IMR-90 (cell line): ENCODE data around the gene MKX. TPM values are rescaled to one million over a fixed set of nuclear protein-coding genes. Genes with fewer than 3 reads are reported as not detected.
"Not testable (repeated sequence)": the region's sequence is repeated elsewhere in the genome, so short reads cannot be mapped to it uniquely, and the experiment has no call there.

Source experiments
- ATAC-seq: fragments of 200-7000 bp; cut with Tn5 transposase; 2 replicates; pipeline ENCODE4 v1.9.1; 2020; ENCODE audit warnings: low read depth, mild to moderate bottlenecking, moderate library complexity
- BruUV-seq: library from RNA; stranded (reverse); fragments of 400-500 nt; replicated peaks from 2 replicates; lab custom pipeline; 2021; lab: Mats Ljungman, UMichigan
- CTCF ChIA-PET: fragments of 300-600 bp; formaldehyde crosslinking; extraction: SDS; loops from one replicate; lab custom pipeline; 2021; ENCODE audit warnings: antibody characterized with exemption; lab: Yijun Ruan, JAX
- POLR2A ChIA-PET: fragments of 300-600 bp; sonication (Branson Sonifier 250); formaldehyde crosslinking; loops from one replicate; lab custom pipeline; 2022; ENCODE audit warnings: antibody characterized with exemption; ENCODE audit not compliant: unreplicated experiment; lab: Charles Lee
- DNase-seq: peaks from one replicate; pipeline ENCODE4 v3.0.0; 2013
- H2AFZ ChIP-seq: replicated peaks from 2 replicates; pipeline ENCODE3; 2013; ENCODE audit warnings: low read length, mild to moderate bottlenecking; ENCODE audit not compliant: poor library complexity
- H2AK5ac ChIP-seq: 2 replicates; pipeline ENCODE4 v1.6.1; 2013; ENCODE audit warnings: low read depth, low read length, inconsistent platforms
- H2AK9ac ChIP-seq: replicated peaks from 2 replicates; pipeline ENCODE3; 2013; ENCODE audit warnings: mild to moderate bottlenecking, low read depth, low read length, moderate library complexity; ENCODE audit not compliant: poor library complexity
- H2BK120ac ChIP-seq: 2 replicates; pipeline ENCODE4 v1.6.1; 2013; ENCODE audit warnings: low read depth, low read length, inconsistent platforms
- H2BK15ac ChIP-seq: 3 replicates; pipeline ENCODE4 v1.6.1; 2013; ENCODE audit warnings: low read depth, low read length, inconsistent platforms
- H2BK20ac ChIP-seq: 2 replicates; pipeline ENCODE4 v1.6.1; 2013; ENCODE audit warnings: low read depth, mild to moderate bottlenecking, inconsistent platforms, low read length, moderate library complexity
- H2BK5ac ChIP-seq: 2 replicates; pipeline ENCODE4 v1.6.1; 2013; ENCODE audit warnings: mild to moderate bottlenecking, low read depth, low read length, inconsistent platforms; ENCODE audit not compliant: poor library complexity, severe bottlenecking
- H3K14ac ChIP-seq: replicated peaks from 2 replicates; pipeline ENCODE4 v1.6.1; 2013; ENCODE audit warnings: low read depth, low read length, inconsistent platforms
- H3K18ac ChIP-seq: 2 replicates; pipeline ENCODE4 v1.6.1; 2013; ENCODE audit warnings: low read depth, low read length, control low read depth
- H3K23ac ChIP-seq: 2 replicates; pipeline ENCODE4 v1.6.1; 2013; ENCODE audit warnings: low read depth, low read length, inconsistent platforms
- H3K27ac ChIP-seq: 2 replicates; pipeline ENCODE4 v1.5.1; 2013; ENCODE audit warnings: mild to moderate bottlenecking, control low read depth, low read length; ENCODE audit not compliant: insufficient read depth
- H3K27me3 ChIP-seq: 2 replicates; pipeline ENCODE4 v1.6.1; 2013; ENCODE audit warnings: low read length; ENCODE audit not compliant: control insufficient read depth, insufficient read depth
- H3K36me3 ChIP-seq: 2 replicates; pipeline ENCODE4 v1.6.1; 2013; ENCODE audit warnings: low read length, mixed read lengths; ENCODE audit not compliant: control insufficient read depth, insufficient read depth
- H3K4ac ChIP-seq: 2 replicates; pipeline ENCODE4 v1.6.1; 2013; ENCODE audit warnings: low read depth, low read length, inconsistent platforms
- H3K4me1 ChIP-seq: 2 replicates; pipeline ENCODE4 v1.6.1; 2013; ENCODE audit warnings: low read length, mixed read lengths; ENCODE audit not compliant: control insufficient read depth, insufficient read depth
- H3K4me2 ChIP-seq: 2 replicates; pipeline ENCODE4 v1.6.1; 2013; ENCODE audit warnings: low read depth, mild to moderate bottlenecking, control low read depth, low read length, moderate library complexity
- H3K4me3 ChIP-seq: 2 replicates; pipeline ENCODE4 v1.5.1; 2013; ENCODE audit warnings: low read depth, mild to moderate bottlenecking, control low read depth, low read length, moderate library complexity; ENCODE audit not compliant: insufficient read depth
- H3K56ac ChIP-seq: 2 replicates; pipeline ENCODE4 v1.6.1; 2013; ENCODE audit warnings: low read length, inconsistent platforms; ENCODE audit not compliant: insufficient read depth; ENCODE audit errors: extremely low read depth
- H3K79me1 ChIP-seq, 2 experiments: 2 replicates each; pipeline ENCODE4 v1.6.1; 2013; ENCODE audit warnings: low read length in 2 of 2, inconsistent platforms in 1 of 2, low read depth in 1 of 2
- H3K9ac ChIP-seq: 2 replicates; pipeline ENCODE4 v1.6.1; 2013; ENCODE audit warnings: low read depth, low read length, control low read depth
- H3K9me1 ChIP-seq: 2 replicates; pipeline ENCODE4 v1.6.1; 2013; ENCODE audit warnings: low read length, inconsistent platforms; ENCODE audit not compliant: insufficient read depth
- H3K9me3 ChIP-seq: 2 replicates; pipeline ENCODE4 v1.6.1; 2013; ENCODE audit warnings: low read length; ENCODE audit not compliant: control insufficient read depth, insufficient read depth
- H4K20me1 ChIP-seq: 2 replicates; pipeline ENCODE4 v1.6.1; 2013; ENCODE audit warnings: low read length, inconsistent platforms; ENCODE audit not compliant: insufficient read depth
- H4K5ac ChIP-seq: 2 replicates; pipeline ENCODE4 v1.6.1; 2013; ENCODE audit warnings: mild to moderate bottlenecking, low read depth, low read length, control low read depth
- H4K8ac ChIP-seq, 2 experiments: 2 replicates each; pipeline ENCODE4 v1.6.1; 2013; ENCODE audit warnings: low read depth in 2 of 2, low read length in 2 of 2, control low read depth in 1 of 2, inconsistent platforms in 1 of 2
- H4K91ac ChIP-seq: 2 replicates; pipeline ENCODE4 v1.6.1; 2013; ENCODE audit warnings: low read depth, low read length, inconsistent platforms; ENCODE audit not compliant: insufficient read depth
- BHLHE40 ChIP-seq: fragments of 150-350 bp; IDR thresholded peaks from 2 replicates; pipeline ENCODE4 v1.6.1; 2016; ENCODE audit warnings: mild to moderate bottlenecking, low read depth, low read length
- CHD1 ChIP-seq: IDR thresholded peaks from 2 replicates; pipeline ENCODE4 v1.6.1; 2012; ENCODE audit warnings: low read depth, low read length, improper control_type of control experiment
- FOS ChIP-seq: fragments of 150-350 bp; IDR thresholded peaks from 2 replicates; pipeline ENCODE4 v1.6.1; 2016; ENCODE audit warnings: low read depth, low read length
- MAFK ChIP-seq: IDR thresholded peaks from 2 replicates; pipeline ENCODE4 v1.6.1; 2012; ENCODE audit warnings: low read depth, low read length, improper control_type of control experiment
- MAZ ChIP-seq: IDR thresholded peaks from 2 replicates; pipeline ENCODE4 v1.6.1; 2012; ENCODE audit warnings: low read depth, mild to moderate bottlenecking, low read length, improper control_type of control experiment, moderate library complexity, borderline replicate concordance
- MXI1 ChIP-seq: IDR thresholded peaks from 2 replicates; pipeline ENCODE4 v1.6.1; 2012; ENCODE audit warnings: low read depth, mild to moderate bottlenecking, low read length, moderate library complexity, borderline replicate concordance
- NFE2L2 ChIP-seq: fragments of 150-350 bp; IDR thresholded peaks from 2 replicates; pipeline ENCODE4 v1.6.1; 2016; ENCODE audit warnings: low read depth, mild to moderate bottlenecking, low read length
- POLR2A ChIP-seq: IDR thresholded peaks from 2 replicates; pipeline ENCODE4 v1.6.1; 2012; ENCODE audit warnings: mild to moderate bottlenecking, low read depth, low read length
- RAD21 ChIP-seq: IDR thresholded peaks from 2 replicates; pipeline ENCODE4 v1.6.1; 2012; ENCODE audit warnings: low read length, improper control_type of control experiment
- RCOR1 ChIP-seq: IDR thresholded peaks from 2 replicates; pipeline ENCODE4 v1.6.1; 2012; ENCODE audit warnings: mild to moderate bottlenecking, low read length, improper control_type of control experiment; ENCODE audit not compliant: insufficient replicate concordance
- SMC3 ChIP-seq: fragments of 150-350 bp; IDR thresholded peaks from 2 replicates; pipeline ENCODE4 v1.6.1; 2016; ENCODE audit warnings: low read depth, mild to moderate bottlenecking, antibody characterized with exemption, low read length, moderate library complexity
- WGBS, 2 experiments: methylation state at CpG; one replicate each; pipeline versions ENCODE4 v1.1.5 to v1.1.7; 2013; ENCODE audit warnings: missing lambda C conversion rate in 2 of 2; ENCODE audit not compliant: insufficient read length in 1 of 2; ENCODE audit errors: extremely low coverage in 2 of 2; 5-methylcytosine and 5-hydroxymethylcytosine counted together
- dilution Hi-C: fragments of 300-500 bp; cut with HindIII; formaldehyde crosslinking; loops from one replicate; pipeline ENCODE4 v1.14.3; 2018; ENCODE audit warnings: low sequenced_read_pairs; ENCODE audit not compliant: unreplicated experiment
- in situ Hi-C: fragments of 300-500 bp; cut with MboI; formaldehyde crosslinking; loops from 3 replicates; pipeline ENCODE4 v1.14.3; 2019; ENCODE audit warnings: low sequenced_read_pairs, inconsistent platforms, mixed read lengths
- intact Hi-C: fragments of 100-400 bp; cut with micrococcal nuclease; formaldehyde crosslinking; loops from 2 replicates; pipeline ENCODE4 v1.10.0; 2022
- polyA plus RNA-seq, 3 experiments: library from polyadenylated mRNA; depleted of rRNA; stranded (reverse); fragments of >200 nt; gene quantifications; 2 replicates each; pipeline ENCODE4 v1.2.3, GENCODE V29; 2012; ENCODE audit warnings: low replicate concordance in 1 of 3
- total RNA-seq: library from RNA; depleted of rRNA; stranded (reverse); fragments of >200 nt; gene quantifications from 2 replicates; pipeline ENCODE4 v1.2.3, GENCODE V29; 2012

Gene MKX
- total and polyA plus RNA-seq, 2 of the 4 experiments (the other 2 are of a cell fraction) = 0.10 to 0.36 TPM

DNA sequence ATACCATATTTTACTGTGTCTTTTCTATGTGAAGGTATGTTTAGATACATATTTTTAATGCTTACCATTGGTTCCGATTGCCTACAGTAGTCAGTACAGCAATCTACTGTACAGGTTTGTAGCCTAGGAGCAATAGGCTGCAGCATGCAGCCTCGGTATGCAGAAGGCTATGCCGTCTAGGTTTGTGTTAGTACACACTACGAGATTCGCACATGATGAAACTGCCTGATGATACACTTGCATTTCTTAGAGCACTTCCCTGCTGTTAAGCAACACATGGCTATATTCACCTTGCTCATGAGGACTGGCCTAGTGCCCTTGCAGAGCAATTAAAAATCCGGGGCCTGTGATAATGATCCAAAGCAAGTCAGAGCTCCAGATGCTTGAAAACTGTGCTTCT, 62.4 kb downstream of the MKX start:
- Histone ChIP-seq H2BK120ac (no peak overlapping the region), H2AK9ac (no peak overlapping the region), H3K4ac (no peak overlapping the region), H3K56ac (no peak overlapping the region), H3K4me3 (no peak overlapping the region), H2BK5ac (no peak overlapping the region), H4K91ac (no peak overlapping the region), H3K79me1 (no peaks in the 10 kb centered on the region), H3K18ac (no peak overlapping the region), H4K8ac (no peak overlapping the region), H3K36me3 (no peaks in the 10 kb centered on the region), H3K14ac (no peak overlapping the region; the same call in 1 of the 2 replicates), H4K20me1 (no peaks in the 10 kb centered on the region), H2AFZ (no peak overlapping the region), H3K9me1 (no peaks in the 10 kb centered on the region; the same call in 1 of the 2 replicates), H3K27me3 (no peaks in the 10 kb centered on the region), H3K9ac (no peak overlapping the region), H3K4me1 (peaks cover 5% of the 10 kb centered on the region), H2BK20ac (no peak overlapping the region), H4K5ac (no peak overlapping the region), H3K23ac (no peak overlapping the region), H3K4me2 (no peak overlapping the region), H2BK15ac (no peak overlapping the region), H2AK5ac (no peak overlapping the region), H3K9me3 (no peaks in the 10 kb centered on the region), H3K27ac (no peak overlapping the region)
- DNase-seq (no peak), ATAC-seq (no peak)
- in situ Hi-C loops (no loop called here), dilution Hi-C loops (no loop called here), intact Hi-C loops (no loop called here)
- WGBS, 2 experiments = 92% methylated on average over 2 of the region's 6 CpGs; no CpG with 5 or more reads in 1 of the 2 experiments
- ChIA-PET CTCF (no interaction called here), POLR2A (no interaction called here)
- TF ChIP-seq POLR2A (no peak), MAFK (no peak), RCOR1 (no peak), FOS (no peak), CHD1 (no peak), MAZ (no peak), SMC3 (no peak), NFE2L2 (no peak), MXI1 (no peak), BHLHE40 (no peak), RAD21 (no peak)
- BruUV-seq = no TSS peak

- POLR2A ChIA-PET, H3K27ac ChIP-seq, H3K23ac ChIP-seq, H3K4me1 ChIP-seq, H3K27me3 ChIP-seq, H2BK20ac ChIP-seq, ATAC-seq, H2BK120ac ChIP-seq, H2AFZ ChIP-seq, H2BK5ac ChIP-seq, H3K79me1 ChIP-seq, H4K8ac ChIP-seq, H3K14ac ChIP-seq, H2BK15ac ChIP-seq, H3K36me3 ChIP-seq, intact Hi-C loops, H3K4me2 ChIP-seq, H2AK5ac ChIP-seq, H2AK9ac ChIP-seq, H3K9ac ChIP-seq, DNase-seq, in situ Hi-C loops, H3K56ac ChIP-seq, H3K9me3 ChIP-seq, dilution Hi-C loops, H3K9me1 ChIP-seq, BruUV-seq, H3K4ac ChIP-seq, H3K18ac ChIP-seq, H4K20me1 ChIP-seq, H4K91ac ChIP-seq, H3K4me3 ChIP-seq, H4K5ac ChIP-seq: not testable (repeated sequence)
- WGBS, 2 experiments = 68% methylated on average over 2 of the region's 3 CpGs; no CpG with 5 or more reads in 1 of the 2 experiments
- CTCF ChIA-PET = interaction anchor here (1.3 kb wide), 1 partner anchor 20 kb away, joined by 3 read pairs; no protein-coding TSS in a partner anchor
Observed at GRCh38 chr10:27681795-27682194, 63.8 kb downstream of the MKX start.
